Measurements from ENCODE around the gene RASSF5.
A peak's percentile ranks its signal among the peaks of the same experiment; 100 is the strongest.
"Not testable (repeated sequence)": the region's sequence is repeated elsewhere in the genome, so short reads cannot be mapped to it uniquely, and the experiment has no call there.

Gene RASSF5

GRCh38 chr1:206477110-206477509, 30.2 kb upstream of the RASSF5 start:
- DNase-seq (ENCODE audit: low read depth) = no peak

GRCh38 chr1:206477581-206478380, 29.6 kb upstream of the RASSF5 start:
- no peak for DNase-seq (ENCODE audit: low read depth)

GRCh38 chr1:206478746-206479145, 28.6 kb upstream of the RASSF5 start:
- DNase-seq (ENCODE audit: low read depth) = no peak

- peak; percentile 50 for DNase-seq (ENCODE audit: low read depth)
Measured at GRCh38 chr1:206479183-206480125, 27.9 kb upstream of the RASSF5 start.

GRCh38 chr1:206480211-206480610, 27.1 kb upstream of the RASSF5 start:
- DNase-seq (ENCODE audit: low read depth) = no peak

GRCh38 chr1:206482611-206483010, 24.7 kb upstream of the RASSF5 start:
- DNase-seq (ENCODE audit: low read depth) = no peak

- DNase-seq (ENCODE audit: low read depth) = not testable (repeated sequence)
Measured at GRCh38 chr1:206483864-206484263, 23.5 kb upstream of the RASSF5 start.

- DNase-seq (ENCODE audit: low read depth) = no peak
Measured at GRCh38 chr1:206484901-206485300, 22.4 kb upstream of the RASSF5 start.

GRCh38 chr1:206486995-206487788, 20.1 kb upstream of the RASSF5 start:
- DNase-seq (ENCODE audit: low read depth) = no peak

- DNase-seq (ENCODE audit: low read depth) = no peak
Measured at GRCh38 chr1:206487970-206488369, 19.4 kb upstream of the RASSF5 start.

- DNase-seq (ENCODE audit: low read depth) = no peak
Measured at GRCh38 chr1:206488466-206488865, 18.9 kb upstream of the RASSF5 start.

GRCh38 chr1:206489980-206490770, 17.2 kb upstream of the RASSF5 start:
- DNase-seq (ENCODE audit: low read depth) = peak; percentile 43

- no peak for DNase-seq (ENCODE audit: low read depth)
Measured at GRCh38 chr1:206490771-206491405, 16.4 kb upstream of the RASSF5 start.

- no peak for DNase-seq (ENCODE audit: low read depth)
Measured at GRCh38 chr1:206491616-206492015, 15.7 kb upstream of the RASSF5 start.

- no peak for DNase-seq (ENCODE audit: low read depth)
Measured at GRCh38 chr1:206492589-206492988, 14.7 kb upstream of the RASSF5 start.

GRCh38 chr1:206493279-206493678, 14.1 kb upstream of the RASSF5 start:
- DNase-seq (ENCODE audit: low read depth) = no peak

- no peak for DNase-seq (ENCODE audit: low read depth)
Measured at GRCh38 chr1:206495011-206495461, 12.3 kb upstream of the RASSF5 start.

GRCh38 chr1:206495493-206496046, 11.8 kb upstream of the RASSF5 start:
- no peak for DNase-seq (ENCODE audit: low read depth)

GRCh38 chr1:206496131-206496793, 11.1 kb upstream of the RASSF5 start:
- no peak for DNase-seq (ENCODE audit: low read depth)

GRCh38 chr1:206497363-206497762, 10.0 kb upstream of the RASSF5 start:
- no peak for DNase-seq (ENCODE audit: low read depth)

All from T follicular helper cell (primary cell).